GM21526 (cell line): ENCODE results near the gene RFX3.
A peak's percentile ranks its signal among the peaks of the same experiment; 100 is the strongest.

ENCODE experiments used
- ATAC-seq: cut with Tn5 transposase; IDR thresholded peaks from one replicate; pipeline ENCODE4 v1.9.1; 2021; ENCODE audit warnings: moderate library complexity; ENCODE audit not compliant: unreplicated experiment, low FRiP score

The RFX3 gene

GRCh38 chr9:3525836-3526164 is at the start of gene RFX3:
RFX3 (minus strand) TSS chr9:3526001; CDS start chr9:3395588, 130,413 bp downstream.
- ATAC-seq: peak; percentile 44

DNA sequence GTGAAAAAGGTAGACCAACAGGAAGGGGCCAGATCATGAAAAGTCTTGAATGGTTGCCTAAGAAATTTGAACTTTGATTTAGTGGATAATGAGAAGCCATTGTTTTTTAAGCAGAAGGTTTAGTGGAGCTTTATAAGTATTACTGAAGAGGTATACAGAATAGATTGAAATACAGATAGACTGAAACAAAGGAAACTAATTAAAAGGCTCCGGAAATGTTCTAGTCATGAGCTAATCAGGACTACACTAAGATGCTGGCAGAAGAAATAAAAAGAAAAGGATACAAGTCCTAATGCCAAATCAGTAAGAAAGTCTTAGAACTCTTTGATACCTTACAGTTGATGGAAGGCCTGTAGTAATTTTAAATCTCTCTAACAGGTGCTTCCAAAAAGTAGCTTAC is 45.7 kb upstream of the RFX3 start:
- no peak for ATAC-seq

- ATAC-seq: no peak
Measured at GRCh38 chr9:3569529-3569928, 43.7 kb upstream of the RFX3 start.

DNA sequence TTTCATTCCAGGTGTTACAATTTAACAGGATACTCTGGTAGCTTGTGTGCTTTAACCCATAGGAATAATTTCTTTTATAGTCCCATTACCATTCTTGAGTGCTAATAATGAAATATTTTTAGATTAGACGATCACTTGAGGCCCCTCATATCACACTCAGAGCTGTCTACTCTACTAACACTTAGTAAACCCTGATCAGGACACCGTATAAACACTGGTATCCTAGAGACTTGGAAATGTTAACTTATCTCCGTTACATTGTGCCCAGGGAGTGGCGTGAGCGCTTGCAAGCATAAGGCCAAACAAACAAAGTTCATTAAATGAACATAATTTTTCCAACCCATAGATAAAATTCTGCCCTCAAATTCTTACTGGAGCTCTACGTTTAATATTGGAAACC is 42.2 kb upstream of the RFX3 start:
- ATAC-seq: no peak

DNA sequence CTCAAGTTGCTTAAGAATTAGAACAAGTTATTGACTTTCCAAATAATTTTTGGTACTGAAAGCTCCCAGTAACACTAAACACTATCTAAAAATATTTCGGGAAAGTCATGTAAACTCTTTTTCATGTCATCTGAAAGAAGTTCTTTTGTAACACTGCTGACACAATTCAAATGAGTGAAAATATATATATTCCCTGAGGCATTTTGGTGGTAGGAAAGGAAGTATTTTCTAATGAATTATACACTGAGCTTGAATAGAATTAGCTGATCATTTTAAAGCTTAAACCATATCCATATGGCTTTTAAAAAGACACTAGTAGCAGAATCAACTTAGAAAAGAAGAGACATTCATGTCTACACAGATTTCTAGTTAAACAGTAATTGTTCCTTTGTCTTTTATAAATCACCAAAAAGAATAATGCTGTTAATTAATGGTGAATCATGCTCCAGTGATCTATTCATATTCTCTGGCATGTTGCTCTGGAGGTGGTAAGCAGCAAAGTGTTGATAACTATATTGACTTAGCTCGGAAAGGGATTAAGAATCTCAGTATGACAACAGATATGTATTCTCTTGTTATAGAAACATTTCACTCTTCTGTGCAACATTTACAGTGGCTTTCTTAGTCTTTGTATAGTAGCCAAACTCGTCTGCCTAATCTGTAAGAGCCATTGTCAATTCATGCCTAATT is 27.4 kb upstream of the RFX3 start:
- no peak for ATAC-seq

- ATAC-seq: no peak
Measured at GRCh38 chr9:3549225-3549624, 23.4 kb upstream of the RFX3 start.

DNA sequence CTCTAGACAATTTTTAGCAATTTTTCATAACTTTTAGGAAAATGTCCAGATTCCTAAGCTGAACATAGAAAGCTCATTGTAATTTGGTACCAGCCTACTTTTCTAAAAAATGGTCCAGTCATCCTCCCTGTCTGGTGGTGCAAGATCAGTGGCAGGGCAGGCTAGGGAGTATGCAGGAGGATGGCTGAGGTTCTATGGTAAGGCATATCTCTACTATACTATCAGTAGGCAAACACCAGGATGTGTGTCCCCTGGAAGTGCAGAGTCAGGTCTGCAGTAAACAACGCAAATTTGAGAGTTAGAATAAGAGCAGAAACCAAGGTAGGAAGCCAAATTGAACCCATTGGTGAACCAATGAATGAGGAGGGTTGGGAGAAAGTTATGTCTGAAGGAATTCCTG is 22.8 kb upstream of the RFX3 start:
- no peak for ATAC-seq

DNA sequence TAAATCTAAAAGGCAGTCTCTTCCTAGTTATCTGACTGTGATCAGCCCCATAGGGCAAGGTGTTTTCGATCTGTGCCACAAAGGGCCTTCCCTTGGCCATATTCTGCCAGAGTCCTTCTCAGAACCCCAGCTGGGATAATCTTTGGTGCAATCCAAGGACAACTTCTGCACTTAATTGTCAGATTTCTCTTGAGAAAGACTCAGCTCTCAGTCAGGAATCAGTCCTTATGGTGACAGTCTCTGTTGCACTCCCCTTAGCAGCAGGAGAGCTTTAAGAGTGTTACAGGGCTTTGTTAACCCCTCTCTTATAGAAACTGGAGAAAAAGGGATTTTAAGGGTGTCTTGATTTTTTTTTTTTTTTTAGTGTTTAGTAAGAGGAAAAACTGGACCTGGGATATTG is 15.4 kb upstream of the RFX3 start:
- no peak for ATAC-seq

GRCh38 chr9:3534614-3535404 is 9.0 kb upstream of the RFX3 start:
- ATAC-seq: no peak

DNA sequence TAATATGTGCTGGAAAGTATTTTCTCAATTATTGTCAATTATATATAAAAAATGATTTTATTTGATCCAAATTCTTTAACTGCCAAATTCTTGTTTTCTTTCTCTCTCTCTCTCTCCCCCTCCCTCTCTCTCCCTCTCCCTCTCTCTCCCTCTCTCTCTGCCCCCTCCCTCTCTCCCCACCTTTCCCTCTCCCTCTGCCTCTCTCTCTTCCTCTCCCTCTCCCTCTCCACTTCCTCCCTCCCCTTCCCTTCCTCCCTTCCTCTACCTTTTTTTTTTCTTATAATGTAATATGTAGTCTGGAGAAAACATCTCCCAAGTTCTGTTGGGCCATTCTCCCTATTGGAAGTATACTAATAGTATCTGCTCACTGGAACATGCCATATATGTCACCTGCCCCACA is 6.4 kb upstream of the RFX3 start:
- no peak for ATAC-seq

DNA sequence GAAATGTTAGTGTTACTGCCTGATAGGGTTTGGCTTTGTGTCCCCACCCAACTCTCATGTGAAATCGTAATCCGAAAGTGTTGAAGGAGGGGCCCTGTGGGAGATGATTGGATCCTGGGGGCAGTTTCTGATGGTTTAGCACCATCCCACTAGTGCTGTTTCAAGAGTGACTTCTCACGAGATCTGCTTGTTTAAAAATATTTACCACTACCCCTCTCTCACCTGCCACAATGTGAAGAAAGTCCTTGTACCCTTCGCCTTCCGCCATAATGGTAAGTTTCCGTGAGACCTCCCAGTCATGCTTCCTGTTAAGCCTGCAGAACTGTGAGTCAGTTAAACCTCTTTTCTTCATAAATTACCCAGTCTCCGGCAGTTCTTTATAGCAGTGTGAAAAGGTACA is 2.6 kb upstream of the RFX3 start:
- no peak for ATAC-seq

DNA sequence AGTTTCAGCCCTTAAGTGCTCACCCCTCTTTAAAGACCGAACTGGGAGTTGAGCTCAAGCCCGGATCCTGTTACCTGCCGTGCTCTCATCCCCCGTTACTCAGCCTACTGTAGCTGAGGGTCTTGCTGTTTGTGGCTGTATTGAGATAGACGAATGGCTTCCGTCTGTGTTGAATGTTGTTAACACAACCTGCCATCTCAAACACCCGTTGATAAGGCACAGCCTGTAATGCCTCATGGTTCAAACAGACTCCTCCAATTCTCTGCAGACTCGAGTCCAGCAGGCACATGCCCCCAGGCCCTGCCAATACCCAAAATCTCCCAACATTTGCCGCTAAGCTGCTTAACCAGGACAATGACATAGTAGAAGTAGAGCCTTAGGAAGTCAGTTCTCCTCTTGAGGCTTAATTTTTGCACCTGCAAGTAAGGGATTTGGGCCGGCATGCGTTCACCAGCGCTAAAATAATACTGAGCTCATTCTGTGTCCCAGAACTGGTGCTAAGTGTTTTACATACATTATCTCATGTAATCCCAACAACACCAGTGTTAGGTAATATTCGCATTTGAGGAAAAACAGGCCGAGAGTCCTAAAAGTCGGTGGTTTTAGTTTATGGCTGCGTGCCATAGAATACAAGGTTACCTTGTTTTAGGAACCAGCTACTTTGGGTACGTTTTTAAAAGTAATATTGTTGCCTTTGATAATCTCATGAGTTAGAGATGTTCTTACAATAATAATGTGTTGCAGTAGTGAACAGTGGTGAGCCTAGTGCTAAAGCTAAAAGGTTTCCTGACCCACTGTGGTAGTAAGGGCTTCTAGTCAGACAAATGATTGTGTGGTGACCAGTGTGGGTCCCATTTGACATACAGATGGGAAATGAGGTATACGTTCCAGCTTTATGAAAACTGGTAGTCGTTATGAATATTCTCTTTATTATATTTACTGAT is 1.5 kb upstream of the RFX3 start:
- ATAC-seq: peak; percentile 9

- ATAC-seq: peak; percentile 51
Measured at GRCh38 chr9:3526165-3526996, 580 bp upstream of the RFX3 start.

- no peak for ATAC-seq
Measured at GRCh38 chr9:3525096-3525835, 535 bp downstream of the RFX3 start.

DNA sequence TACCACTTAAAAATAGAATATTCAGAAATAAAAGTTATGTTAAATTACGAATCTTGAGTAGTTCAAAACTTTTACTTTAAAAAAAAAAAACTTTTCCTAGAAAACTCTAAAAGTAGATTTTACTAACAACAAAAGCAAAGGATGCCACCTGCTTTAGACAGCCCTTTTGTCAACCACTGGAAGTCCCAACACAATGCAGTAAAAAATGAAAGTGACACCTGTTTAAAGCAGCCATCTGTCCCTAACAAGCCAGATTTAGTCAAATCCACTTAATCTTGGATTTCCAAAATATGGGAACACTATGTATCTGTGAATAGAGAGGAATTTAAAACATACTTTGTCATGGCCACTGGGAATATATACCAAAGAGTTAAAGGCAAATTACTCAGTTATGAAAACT is 3.8 kb downstream of the RFX3 start:
- ATAC-seq: no peak

- ATAC-seq: no peak
Measured at GRCh38 chr9:3520564-3520963, 5.2 kb downstream of the RFX3 start.

DNA sequence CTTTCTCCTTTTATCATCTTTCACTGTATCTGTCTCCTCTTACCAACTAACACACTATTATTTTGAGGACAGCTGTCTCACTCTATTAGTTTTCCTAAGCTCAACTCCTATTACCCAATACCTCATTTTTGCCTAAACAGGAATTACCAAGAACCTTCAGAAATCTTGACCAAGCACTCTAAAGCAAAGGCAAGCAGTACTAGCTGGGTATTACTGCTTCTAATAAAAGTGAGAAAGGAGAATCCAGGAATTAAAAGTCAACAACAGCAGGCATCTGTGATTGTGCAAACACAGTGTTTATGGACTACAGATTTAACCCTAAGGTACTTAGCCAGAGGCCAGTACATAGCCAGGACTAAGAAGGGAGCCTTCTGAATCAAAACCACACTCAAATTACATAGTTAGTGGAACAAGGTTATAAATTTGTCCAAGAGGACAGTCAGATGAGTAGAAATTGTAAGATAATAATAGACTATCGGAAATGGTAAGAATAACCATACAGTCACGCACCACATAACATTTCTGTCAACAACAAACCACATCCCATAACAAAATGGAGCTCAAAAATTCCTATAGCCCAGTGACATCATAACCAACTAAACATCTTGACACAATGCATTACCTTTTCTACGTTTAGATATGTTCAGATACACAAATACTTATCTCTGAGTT is 8.3 kb downstream of the RFX3 start:
- no peak for ATAC-seq

- no peak for ATAC-seq
Measured at GRCh38 chr9:3516667-3517330, 9.0 kb downstream of the RFX3 start.

DNA sequence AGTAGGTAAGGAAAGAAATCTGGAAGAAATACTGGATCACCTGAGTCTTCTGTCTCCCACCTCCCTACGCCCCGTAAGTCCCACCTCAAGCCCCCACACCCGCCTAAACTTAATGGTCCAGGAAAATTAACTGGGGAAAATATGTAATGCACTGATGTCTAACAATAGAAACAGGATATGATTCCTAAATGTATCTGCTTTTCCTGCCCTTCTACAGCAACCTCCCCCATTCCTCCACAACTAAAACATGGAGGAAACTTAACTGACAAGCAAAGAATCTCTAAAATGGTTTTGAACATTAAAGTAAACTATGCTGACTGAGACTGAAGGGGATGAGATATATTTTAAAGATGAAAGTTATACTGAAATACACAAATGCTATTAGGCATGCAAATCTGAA is 10.4 kb downstream of the RFX3 start:
- ATAC-seq: no peak
